ENCODE measurements around the gene KLHL11.

GRCh38 chr17:41882756-41883155 is 17.5 kb upstream of the KLHL11 start:
- TF ChIP-seq CTCF (IDR thresholded peaks at IDR 0.05; ENCODE audit: control extremely low read depth in 1 of 3, insufficient read depth in 1 of 3, low read depth in 1 of 3, low read length in 3 of 3) (no peak), YY1 (IDR thresholded peaks at IDR 0.05; ENCODE audit: low read depth, low read length) (no peak), POLR2A (IDR thresholded peaks at IDR 0.05; ENCODE audit: control extremely low read depth in 1 of 2, low read depth in 2 of 2, low read length in 2 of 2) (no peak), TAF7 (optimal IDR thresholded peaks at IDR 0.05; ENCODE audit: borderline replicate concordance, low read depth, low read length) (no peak), CEBPB (IDR thresholded peaks at IDR 0.05; ENCODE audit: low read depth, low read length) (no peak), JUN (IDR thresholded peaks at IDR 0.05; ENCODE audit: low read depth, low read length) (no peak), EP300 (IDR thresholded peaks at IDR 0.05; ENCODE audit: borderline replicate concordance in 1 of 2, low read depth in 2 of 2, low read length in 2 of 2) (no peak), CREB1 (IDR thresholded peaks at IDR 0.05) (no peak), GABPA (IDR thresholded peaks at IDR 0.05; ENCODE audit: borderline replicate concordance, insufficient read depth, low read length) (no peak)

Measured in H1 (cell line).